ENCODE data around the gene ANKRD13C.

Gene ANKRD13C

GRCh38 chr1:70293186-70293843 is 61.2 kb downstream of the ANKRD13C start:
- DNase-seq = no peak

- DNase-seq = no peak
Measured at GRCh38 chr1:70290218-70290617, 64.3 kb downstream of the ANKRD13C start.

GRCh38 chr1:70288166-70288565 is 66.4 kb downstream of the ANKRD13C start:
- no peak for DNase-seq

DNA sequence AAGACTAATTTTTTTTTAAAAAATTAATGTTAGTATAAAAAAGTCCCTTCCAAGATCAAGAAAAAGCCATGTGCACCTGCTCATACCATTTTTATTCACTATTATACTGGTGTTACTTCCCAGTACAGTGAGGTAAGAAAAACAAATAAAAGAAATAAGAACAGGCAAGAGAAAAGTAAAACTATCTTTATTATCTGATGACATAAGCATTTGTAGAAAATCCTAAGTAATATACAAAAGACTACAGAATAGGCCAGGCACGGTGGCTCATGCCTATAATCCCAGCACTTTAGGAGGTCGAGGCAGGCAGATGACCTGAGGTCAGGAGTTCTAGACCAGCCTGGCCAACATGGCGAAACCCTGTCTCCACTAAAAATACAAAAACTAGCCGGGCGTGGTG is 68.1 kb downstream of the ANKRD13C start:
- DNase-seq = no peak

DNA sequence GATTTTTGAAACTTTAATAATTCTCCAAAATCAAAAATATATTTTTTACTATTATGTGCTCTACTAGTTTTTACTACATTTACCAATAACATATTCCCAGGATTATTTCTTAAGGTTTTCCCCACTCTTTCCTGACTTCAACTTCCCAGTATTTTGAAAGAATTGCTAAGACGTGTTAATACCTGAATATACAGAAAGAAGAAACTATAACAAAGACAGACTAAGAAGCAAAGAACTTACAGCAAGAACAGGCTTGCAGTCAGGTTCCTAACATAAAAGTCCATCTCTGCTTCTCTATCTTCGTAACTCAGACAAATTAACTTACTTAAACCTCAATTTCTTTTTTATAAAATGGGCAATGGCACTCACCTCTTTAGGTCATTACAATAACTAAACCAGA is 70.2 kb downstream of the ANKRD13C start:
- DNase-seq = no peak

- DNase-seq = no peak
Measured at GRCh38 chr1:70278710-70279109, 75.8 kb downstream of the ANKRD13C start.

DNA sequence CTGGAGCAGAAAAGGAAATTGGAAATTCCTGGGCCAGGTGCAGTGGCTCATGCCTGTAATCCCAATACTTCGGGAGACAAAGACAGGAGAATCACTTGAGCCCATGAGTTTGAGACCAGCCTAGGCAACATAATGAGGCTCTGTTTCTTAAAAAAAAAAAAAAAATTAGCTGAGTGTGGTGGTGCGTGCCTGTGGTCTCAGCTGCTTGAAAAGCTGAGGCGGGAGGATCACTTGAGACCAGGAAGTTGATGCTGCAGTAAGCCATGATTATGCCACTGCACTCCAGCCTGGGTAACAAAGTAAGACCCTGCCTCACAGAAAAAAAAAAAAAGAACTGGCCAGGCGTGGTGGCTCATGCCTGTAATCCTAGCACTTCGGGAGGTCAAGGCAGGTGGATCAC is 76.6 kb downstream of the ANKRD13C start:
- no peak for DNase-seq

GRCh38 chr1:70265946-70266345 is 88.6 kb downstream of the ANKRD13C start:
- no peak for DNase-seq

- DNase-seq = no peak
Measured at GRCh38 chr1:70264839-70265238, 89.7 kb downstream of the ANKRD13C start.

DNA sequence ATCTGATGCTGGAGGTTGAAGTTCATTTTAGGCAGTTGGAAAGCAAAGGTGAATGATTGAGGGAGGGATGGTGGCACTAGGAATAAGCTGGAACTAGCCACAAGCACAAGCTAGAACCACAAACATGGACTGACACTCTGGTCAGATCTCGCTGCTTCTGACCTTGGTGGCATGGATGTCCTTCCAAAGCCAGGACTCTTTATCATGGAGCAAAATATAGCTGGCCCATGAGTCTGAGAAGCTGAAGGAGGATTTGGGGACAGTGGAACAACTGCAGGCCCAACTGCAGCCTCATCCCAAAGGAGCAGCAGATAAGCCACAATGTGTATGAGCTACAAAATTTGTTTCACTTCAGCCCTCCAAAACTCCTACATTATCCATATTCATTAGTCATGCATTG is 97.9 kb downstream of the ANKRD13C start:
- DNase-seq = no peak

GRCh38 chr1:70248729-70249128 is 105.8 kb downstream of the ANKRD13C start:
- DNase-seq = no peak

GRCh38 chr1:70247768-70248167 is 106.8 kb downstream of the ANKRD13C start:
- DNase-seq = no peak

DNA sequence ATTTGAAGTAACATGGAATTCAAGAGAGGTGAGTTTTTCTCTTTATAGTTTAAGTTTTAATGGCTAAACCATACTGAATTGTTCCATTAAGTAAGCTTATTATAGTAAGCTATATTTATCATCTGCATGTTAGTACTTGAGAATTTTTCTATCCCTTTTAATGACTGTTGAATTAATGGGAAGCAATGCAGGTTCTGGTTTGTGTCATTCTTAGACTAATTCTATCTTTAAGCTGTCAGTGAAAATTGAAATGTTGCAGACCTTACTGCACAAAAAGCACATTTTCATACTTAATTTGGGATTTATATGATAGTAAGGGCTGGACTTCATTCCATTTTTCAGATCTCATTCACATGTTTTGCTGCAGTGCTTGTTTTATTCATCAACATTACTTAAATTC is 107.4 kb downstream of the ANKRD13C start:
- DNase-seq = no peak

DNA sequence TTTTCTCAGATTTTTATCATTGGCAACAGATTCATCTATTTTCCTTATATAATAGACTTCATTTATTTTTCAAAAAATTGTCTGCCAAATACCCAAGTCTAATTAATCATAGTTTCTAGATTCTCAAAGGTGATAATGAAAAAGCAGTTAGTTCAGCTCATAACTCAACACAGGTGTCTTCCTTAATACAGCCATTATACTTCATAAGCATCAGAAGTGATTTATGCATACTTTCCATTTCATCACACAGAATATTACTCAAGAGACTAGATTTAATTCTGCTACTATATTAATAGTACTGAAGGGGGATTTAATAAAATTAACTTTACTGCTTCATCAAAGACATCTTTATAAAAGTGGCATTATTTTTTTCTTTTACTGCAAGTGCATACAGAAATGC is 114.6 kb downstream of the ANKRD13C start:
- no peak for DNase-seq

GRCh38 chr1:70234733-70235132 is 119.8 kb downstream of the ANKRD13C start:
- DNase-seq = no peak

DNA sequence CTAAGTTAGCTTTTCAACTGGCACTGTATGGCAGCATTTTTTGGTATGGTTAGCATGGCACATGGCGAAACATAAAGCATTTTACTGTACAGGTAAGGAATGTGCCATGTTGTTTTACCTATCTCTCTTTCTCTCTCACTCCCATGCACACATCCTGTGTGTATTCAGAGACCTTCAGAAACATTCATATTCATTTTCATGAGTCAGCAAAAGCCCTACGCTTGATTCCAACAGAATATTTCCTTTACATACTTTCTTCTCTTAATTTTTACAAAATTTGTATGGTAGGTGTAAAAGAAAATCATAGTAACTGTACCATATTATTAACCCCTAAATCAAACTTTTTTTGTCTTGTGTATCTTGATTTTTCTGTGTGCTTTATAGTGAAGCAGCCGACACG is 123.0 kb downstream of the ANKRD13C start:
- DNase-seq = no peak

DNA sequence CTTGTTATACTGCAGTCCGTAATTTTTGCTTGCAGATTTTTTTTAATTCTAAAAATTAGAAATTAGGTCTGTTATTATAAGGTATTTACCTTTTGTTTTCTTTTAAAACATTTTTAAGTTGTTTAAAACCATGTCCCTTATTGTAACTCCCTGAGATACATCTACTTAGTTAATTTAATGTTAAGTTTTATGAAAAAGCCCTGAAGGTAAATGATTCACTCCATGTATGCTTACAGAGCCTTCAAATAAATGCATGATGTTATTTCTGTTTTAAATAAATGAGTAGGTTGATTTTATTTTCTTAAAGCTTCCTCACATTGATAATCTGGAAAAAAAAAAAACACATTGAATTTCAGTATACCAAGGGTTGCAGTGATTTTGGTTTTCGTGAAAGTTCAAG is 125.9 kb downstream of the ANKRD13C start:
- DNase-seq = no peak

GRCh38 chr1:70227439-70227838 is 127.1 kb downstream of the ANKRD13C start:
- DNase-seq = no peak

GRCh38 chr1:70224954-70225353 is 129.6 kb downstream of the ANKRD13C start:
- DNase-seq = no peak

DNA sequence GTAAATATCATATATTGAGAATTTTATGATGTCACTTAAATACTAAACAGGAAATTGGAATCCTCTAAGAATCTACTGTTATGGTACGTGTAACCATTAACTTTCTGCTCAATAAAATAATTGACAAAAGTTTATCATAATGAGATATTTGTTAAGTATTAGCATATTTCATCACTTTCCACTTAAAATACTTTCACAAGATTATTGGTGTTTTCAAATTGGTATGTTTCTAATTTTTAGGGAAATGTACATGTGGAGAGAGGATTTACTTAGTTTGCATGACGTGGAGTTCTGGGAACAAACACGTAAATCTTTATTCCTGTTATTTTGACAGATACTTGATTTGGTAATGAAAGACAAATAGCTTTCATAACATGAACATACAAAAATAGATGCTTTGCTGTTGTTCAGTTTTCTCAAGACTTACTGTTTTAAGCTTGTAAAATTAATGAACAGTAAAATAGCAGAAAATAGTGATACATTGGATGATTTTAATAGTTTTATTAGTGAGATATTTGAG is 131.7 kb downstream of the ANKRD13C start:
- no peak for DNase-seq

GRCh38 chr1:70221238-70222121 is 133.0 kb downstream of the ANKRD13C start, which contains the start of gene SRSF11:
Gene SRSF11 (plus strand): TSS chr1:70221380. CDS start chr1:70221637, 257 bp downstream.
- DNase-seq = peak; percentile 88 to 94

GRCh38 chr1:70220517-70221237 is 133.8 kb downstream of the ANKRD13C start:
- DNase-seq = no peak

GRCh38 chr1:70220015-70220414 is 134.5 kb downstream of the ANKRD13C start:
- DNase-seq = no peak

Measured in SHP77 (cell line).